ENCODE data around the gene TSPAN3.

The TSPAN3 gene

DNA sequence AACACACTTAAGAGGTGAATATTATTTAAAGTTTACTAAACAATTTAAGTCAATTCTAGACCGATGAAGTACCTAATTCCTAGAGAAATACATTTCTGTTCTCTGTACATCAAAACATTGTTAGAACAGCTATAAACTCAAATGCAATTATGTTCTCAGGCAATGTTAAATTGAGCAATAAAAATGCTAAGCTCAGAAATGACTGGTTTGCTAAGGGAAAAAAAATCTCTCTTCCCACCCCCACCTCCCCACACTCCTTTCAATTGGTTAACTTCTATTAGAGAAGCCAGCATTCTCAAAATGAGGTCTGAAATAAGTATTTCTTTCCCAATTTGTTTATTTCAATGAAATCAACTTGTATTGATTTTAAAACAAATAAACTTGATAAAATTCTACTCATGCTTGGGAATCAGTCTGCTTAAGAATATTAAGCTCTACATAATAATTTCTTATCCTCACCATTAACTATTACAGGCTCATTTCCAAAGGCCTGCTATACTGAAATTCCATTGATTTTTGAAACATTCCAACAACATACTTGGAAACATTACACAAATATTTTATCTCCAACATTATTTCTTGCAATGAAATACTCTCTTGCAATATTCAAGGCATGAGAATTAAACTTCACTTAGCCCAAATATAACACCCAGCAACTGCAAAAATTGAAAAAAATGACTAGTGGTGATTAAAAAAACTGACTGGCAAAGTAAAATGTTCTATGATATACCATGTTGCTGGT is 22.6 kb downstream of the TSPAN3 start:
- no peak for DNase-seq

DNA sequence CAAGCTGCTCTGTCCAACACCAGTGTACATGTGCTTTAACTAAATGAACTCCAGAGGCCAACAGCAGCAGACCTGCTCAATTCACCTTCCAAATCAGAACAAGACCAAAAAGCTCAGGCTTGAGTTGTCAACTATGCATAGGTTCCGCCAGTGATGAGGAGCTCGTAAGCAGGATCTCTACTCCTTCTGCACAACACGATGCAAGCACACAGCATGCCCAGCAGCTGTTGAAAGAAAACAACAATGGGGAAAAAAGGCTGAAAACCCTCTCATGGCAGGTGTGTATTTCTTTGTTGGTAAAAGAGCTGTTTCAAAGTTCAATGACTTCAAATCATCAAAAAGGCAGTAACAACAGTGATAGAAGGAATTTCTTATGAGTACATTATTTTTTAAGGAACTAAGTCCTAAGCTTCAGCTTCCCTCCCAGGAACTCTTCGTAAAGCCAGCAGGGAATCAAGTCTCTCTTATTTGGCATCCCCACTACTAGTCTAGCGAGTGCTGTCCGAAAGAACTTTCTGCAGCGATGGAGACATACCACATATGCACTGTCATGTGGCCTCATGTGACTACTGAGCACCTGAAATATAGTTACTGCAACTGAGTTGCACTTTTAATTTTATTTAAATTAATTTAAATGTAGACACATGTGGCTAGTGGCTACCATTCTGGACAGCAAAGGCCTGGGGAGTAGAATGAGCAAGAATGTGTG is 24.1 kb downstream of the TSPAN3 start:
- no peak for DNase-seq

DNA sequence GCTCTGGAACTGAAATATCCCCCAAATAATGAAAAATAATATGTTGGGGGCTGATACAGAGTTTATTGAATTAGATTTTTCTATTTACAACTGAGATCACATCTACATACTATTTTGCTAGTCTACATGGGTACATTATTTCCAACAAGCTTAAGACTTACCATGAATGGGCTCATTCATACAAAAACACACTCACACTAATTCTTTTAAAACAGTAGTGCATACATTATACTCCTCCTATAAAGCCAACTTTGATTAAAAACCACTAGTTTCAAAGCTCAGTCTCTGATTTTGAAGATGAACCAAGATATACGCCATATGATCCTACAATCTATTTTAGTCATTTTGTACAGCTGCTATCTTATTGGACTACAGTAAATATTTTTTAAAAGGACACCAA is 24.9 kb downstream of the TSPAN3 start:
- DNase-seq = no peak

- no peak for DNase-seq
Observed at GRCh38 chr15:77044228-77045042, 26.5 kb downstream of the TSPAN3 start.

GRCh38 chr15:77042955-77043920 is 27.7 kb downstream of the TSPAN3 start:
- no peak for DNase-seq

DNA sequence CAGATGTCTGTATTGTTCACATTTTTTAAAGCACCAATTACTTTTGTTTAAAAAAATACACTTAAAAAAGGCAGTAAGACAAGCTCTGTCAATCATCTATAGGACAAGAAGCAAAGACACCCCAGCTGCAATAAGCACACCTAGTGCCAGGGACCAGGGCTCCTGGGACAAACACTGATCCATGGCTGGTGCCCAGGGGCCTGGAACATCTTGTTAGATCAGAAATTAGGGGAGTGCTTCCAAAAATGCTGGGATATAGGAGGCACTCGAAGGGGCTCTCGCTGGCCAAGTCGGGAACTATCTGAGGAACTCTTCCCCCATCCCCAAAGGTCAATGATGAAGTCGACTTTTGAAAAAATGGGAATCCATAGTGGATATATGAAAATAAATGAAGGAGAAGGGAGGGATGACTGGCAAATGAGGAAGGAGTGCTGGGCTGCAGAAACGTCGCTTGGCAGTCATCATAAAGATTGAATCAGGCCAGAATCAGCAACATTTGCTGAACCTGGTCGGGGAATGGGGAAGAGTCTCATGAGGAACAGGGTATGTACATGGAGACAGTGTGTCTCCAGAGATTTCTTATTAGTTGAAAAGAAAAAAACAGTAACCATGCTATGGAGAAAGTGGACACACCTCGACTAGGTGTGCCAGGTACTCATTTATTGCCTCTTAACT is 28.5 kb downstream of the TSPAN3 start:
- DNase-seq = no peak

- DNase-seq = no peak
Observed at GRCh38 chr15:77040673-77041072, 30.2 kb downstream of the TSPAN3 start.

DNA sequence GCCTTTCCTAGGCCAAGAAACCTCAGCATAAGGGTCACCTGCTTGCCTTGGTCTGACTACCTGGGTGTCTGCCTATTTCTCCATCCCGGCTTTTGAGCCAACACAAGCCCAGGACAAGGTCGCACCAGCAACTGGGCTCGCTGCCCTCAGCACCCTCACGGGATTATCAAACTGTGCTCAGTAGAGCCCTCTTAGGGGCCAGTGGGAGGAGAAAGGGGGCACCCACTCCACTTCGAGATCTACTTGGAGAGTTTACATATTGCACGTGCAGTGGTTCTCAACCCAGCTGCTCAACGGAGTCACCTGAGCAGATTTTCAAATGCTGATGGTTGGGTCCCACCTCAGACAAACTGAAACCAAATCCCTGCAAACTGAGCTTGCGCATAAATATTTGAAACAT is 31.1 kb downstream of the TSPAN3 start:
- no peak for DNase-seq

DNA sequence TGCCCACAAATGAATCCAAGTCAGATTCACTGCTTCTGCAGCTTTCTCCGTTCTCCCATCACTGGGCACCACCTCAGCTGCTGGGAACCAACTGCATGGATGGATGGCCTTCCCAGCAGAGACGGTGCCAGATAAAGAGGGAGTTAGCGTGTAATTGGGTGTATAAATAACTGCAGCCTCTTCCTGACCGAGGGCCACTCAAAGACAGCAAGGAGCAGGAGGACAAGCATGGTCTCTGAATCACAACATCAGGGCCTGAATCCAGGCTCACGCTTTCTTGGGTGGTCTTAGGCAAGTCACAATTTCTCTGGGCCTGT is 31.7 kb downstream of the TSPAN3 start:
- DNase-seq = no peak

DNA sequence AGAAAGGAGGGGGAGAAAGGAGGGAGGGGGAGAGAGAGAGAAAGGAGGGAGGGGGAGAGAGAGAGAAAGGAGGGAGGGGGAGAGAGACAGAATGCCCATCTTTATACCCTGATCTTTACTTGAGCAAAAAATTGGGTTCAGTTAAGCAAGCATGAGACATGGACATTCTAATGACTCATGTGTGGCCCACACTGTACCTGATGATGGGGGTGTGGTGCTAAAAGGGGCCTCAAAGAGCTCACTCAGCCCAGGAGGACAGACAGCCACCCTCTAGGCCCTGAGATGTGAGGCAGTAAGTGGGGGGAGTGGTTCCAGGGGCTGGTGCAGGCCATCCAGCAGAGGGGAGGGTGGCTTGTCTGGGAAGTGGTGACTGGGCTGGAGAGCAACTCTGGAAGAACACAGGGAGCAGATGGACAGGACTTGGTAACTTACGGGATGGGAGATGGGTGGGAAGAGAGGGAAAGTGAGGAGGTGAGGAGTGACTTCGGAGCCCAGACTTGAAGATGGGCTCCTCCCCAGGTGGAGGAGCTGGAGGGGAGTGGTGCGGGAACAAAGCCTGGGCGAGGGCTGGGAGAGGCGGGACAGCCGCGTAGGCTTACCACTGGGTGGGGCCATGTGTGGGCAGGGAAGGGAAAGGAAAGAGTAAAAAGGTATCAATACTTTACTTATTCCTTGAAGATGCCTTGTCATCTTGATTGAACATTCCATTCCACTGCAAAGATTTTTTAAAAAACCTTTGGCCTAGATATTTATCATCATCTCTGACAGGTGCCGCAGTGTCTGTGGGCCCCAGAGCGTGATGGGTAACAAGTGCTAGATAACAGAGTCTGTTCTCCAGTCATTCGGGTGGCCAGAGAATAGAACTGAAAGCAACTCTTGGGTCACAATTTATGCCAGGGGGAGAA is 32.3 kb downstream of the TSPAN3 start:
- no peak for DNase-seq

GRCh38 chr15:77037388-77038209 is 33.3 kb downstream of the TSPAN3 start:
- no peak for DNase-seq

GRCh38 chr15:77036537-77037387 is 34.1 kb downstream of the TSPAN3 start:
- no peak for DNase-seq

- DNase-seq = no peak
Observed at GRCh38 chr15:77035999-77036471, 34.9 kb downstream of the TSPAN3 start.

DNA sequence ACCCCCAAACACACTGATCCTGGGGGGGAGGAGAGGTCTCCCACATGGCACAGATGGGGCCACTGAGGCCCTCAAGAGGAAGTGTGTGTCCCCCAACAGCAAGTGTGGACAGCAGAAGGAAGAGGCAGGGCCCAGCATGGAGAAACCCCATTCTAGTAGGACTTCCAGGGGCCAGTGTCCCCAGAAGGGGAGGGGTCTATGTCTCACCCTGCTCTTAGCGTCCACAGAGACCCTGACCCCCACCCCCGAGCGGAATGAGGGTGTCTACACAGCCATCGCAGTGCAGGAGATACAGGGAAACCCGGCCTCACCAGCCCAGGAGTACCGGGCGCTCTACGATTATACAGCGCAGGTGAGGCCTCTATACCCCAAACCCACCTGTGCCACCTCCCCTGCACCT is 35.3 kb downstream of the TSPAN3 start:
- DNase-seq = no peak

DNA sequence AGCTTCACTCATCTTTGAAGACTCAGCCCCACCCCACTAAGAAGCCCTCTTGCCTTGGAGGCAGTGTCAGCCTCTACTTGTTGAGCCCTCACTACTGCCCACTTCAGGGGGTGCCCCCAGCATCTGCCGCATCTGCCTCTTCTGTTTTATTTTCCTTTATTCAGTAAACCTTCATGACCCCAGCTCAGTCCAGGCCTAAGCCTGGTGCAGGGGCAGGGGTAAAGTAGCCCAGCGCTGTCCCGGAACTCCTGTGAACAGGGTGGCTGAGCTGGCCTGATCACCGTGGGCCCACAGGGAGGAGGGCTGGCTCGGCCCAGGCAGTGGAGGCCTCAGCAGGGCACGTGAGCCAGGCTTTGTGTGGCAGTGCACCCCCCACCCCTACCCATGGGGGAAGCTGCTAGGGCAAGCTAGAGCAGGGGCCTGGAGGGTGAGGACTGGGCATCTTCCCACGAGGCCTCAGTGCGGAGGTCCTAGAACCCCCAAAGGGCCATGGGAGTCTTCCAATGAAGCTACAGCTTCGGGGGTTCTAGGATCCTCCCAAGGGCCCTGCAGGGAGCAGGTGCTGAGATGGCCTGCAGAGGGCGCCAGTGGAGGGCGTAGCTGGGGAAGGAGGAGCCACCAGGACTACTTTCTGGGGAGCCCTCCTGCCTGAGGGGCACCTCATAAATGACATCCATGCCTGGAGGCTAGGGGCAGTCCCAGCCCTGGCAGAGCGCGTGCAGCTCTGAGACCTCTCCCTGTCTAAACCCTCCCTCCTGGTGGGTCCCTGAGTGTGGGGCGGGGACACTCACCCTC is 36.0 kb downstream of the TSPAN3 start:
- no peak for DNase-seq

DNA sequence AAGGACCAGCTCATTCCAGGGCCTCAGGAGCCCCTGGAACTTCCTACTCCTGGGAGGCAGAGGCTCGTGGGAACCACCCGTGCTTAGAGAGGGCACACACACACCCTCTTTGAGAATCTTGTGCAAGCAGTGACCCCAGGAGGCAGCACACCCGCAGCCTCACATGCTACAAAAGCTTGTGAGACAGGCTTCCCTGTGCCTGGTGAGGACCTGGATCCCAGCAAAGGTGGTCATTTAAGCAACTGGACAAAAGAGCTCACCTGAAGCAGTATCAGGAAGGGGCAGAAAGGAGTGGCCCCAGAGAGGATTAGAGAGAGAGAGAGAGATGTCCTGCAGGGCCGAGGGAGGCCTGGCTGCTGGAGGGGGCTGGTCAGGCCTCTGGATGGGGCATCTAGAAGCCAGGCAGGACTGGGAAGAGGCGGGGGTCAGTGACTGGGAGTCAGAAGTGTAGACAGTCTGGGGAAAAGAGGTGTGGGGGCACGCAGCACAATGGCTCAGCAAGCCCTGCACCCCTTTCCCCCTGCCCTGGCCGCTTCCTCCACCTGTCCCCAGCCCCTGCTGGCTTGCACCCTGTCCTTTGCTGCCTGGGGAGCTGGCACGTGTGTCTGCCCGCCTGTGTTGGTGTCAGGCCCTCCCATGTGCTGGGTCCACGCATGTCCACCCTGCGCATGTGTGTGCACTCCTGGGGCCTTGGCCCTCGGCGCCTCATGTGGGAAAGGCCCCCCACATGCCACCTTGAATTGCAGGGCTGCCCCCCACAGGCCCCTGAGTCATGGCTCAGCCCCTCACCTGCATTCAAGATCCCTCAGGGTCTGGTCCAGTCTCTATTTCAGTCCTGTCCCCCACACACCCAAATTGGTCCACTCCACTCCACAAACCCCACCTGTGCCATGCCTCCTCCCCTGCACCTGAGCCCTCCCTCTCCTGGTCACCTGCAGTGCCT is 36.9 kb downstream of the TSPAN3 start:
- no peak for DNase-seq

DNA sequence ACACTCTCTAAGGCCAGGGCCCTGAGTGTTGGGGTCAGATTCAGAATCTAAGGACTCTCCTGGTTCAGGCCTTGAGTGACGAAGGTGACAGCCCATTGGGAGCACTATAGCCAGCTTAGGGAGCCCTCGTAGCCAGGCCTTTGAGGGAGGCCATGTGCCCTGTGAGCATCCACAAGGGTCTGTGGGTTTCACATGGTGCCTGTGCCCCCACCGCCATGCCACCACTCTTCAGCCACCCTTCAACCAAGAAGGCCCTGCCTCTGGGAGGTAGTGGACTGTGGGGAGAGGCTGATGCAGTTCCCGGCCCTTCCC is 37.5 kb downstream of the TSPAN3 start:
- DNase-seq = no peak
